Activated CD4-positive, CD25-positive, alpha-beta regulatory T cell treated with anti-CD3 and anti-CD28 coated beads, Interleukin-2, amount 50 U/mL, for 72 hours (primary cell): ENCODE measurements around the gene MAMDC4.
"Not testable (repeated sequence)": the region's sequence is repeated elsewhere in the genome, so short reads cannot be mapped to it uniquely, and the experiment has no call there.

Experiments
- DNase-seq: peaks from one replicate; pipeline ENCODE4 v3.0.0; 2021

Gene MAMDC4

DNA sequence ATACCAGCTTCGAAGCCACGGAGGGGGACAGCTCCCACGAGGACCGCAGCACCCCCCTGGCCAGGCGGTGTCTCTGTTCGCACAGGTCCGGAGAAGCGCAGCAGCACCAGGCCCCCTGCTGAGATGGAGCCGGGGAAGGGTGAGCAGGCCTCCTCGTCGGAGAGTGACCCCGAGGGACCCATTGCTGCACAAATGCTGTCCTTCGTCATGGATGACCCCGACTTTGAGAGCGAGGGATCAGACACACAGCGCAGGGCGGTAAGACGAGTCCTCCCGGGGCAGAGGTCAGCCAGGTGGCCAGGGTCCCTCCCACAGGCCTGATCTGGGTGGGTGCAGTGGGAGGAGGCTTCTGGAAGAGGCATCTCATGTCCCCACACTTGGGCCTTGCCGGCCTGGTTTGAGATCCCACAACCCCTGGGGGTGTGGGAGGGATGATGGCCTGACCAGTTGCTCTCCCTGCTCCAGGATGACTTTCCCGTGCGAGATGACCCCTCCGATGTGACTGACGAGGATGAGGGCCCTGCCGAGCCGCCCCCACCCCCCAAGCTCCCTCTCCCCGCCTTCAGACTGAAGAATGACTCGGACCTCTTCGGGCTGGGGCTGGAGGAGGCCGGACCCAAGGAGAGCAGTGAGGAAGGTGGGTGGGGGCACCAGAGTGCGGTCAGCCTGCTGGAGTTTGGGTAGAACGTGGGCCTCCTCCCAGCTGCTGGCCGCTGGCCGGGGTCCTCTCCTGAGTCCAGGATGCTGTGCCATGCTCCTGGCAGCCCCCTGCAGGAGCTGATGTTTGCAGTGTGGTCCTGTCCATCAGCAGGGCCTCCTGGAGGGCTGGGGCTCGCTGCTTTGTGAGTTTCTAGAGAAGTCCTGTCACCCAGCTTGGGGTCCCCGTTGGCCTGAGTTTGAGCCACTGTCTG lies 12.7 kb upstream of the MAMDC4 start:
- DNase-seq, result no peak

- DNase-seq, result no peak
These were observed 11.8 kb upstream of the MAMDC4 start for GRCh38 chr9:136840140-136840876.

GRCh38 chr9:136840877-136841645 lies 11.1 kb upstream of the MAMDC4 start:
- no peak for DNase-seq

- not testable (repeated sequence) for DNase-seq
These were observed 10.3 kb upstream of the MAMDC4 start for GRCh38 chr9:136841646-136842379.

- peak; percentile 78 for DNase-seq
These were observed 9.7 kb upstream of the MAMDC4 start, which contains the start of gene AJM1 for GRCh38 chr9:136842380-136842948. TSS of gene AJM1 (plus strand) at chr9:136842478. CDS start at chr9:136844415, 1,937 bp downstream.

GRCh38 chr9:136843159-136843800 lies 8.9 kb upstream of the MAMDC4 start:
- not testable (repeated sequence) for DNase-seq

GRCh38 chr9:136843801-136844740 lies 8.1 kb upstream of the MAMDC4 start:
- peak; percentile 75 for DNase-seq

DNA sequence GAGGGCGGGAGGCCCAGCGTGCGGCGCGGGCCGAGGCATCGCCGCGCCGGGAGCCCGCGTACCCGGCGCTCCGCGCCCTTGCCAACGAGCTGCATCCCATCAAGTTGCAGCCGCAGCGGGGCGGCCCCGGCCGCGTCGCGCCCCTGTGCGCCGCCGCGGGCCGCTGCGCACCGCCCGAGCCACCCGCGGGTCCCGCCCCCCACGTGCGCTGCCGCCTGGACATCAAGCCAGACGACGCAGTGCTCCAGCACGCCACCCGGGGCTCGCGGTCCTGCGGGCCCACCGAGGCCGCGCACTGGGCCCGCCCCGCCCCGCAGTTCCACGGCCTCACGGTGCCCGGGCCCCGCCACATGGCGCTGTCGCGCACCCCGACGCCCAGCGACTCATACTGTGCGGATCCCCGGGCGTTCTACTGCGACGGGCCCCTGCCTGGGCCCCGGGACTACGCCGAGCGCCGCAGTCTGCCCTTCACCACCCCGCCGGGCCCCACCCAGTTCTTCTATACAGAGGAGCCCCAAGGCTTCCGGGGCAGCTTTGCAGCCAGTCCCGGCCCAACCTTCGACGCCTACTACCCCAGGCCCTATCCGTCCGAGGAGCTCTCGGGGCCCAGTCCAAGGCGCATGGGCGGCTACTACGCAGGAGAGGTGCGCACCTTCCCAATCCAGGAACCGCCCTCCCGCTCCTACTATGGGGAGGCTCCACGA lies 7.2 kb upstream of the MAMDC4 start:
- DNase-seq, result no peak

DNA sequence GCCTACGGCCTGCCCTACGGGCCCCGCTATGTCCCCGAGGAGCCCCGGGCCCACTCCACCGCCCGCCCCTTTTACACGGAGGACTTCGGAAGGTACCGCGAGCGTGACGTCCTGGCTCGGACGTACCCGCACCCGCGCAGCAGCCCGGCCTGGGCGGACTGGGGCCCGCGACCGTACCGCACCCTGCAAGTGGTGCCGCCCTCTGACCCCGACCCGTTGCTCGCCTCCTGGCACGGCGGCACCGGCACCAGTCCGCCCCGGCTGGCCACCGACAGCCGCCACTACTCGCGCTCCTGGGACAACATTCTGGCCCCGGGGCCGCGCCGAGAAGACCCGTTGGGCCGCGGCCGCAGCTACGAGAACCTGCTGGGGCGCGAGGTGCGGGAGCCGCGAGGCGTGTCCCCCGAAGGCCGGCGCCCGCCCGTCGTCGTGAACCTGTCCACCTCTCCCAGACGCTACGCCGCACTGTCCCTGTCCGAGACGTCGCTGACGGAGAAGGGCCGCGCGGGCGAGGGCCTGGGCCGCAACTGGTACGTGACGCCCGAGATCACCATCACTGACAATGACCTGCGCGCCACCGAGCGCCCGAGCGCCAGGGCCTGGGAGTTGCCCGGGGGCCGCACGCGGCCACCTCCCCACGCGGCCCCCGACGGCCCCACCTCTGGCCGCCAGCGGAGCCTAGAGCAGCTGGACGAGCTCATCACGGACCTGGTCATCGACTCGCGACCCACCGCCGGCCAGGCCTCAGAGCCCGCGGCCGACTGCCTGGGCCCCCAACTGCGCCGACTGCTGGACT lies 6.5 kb upstream of the MAMDC4 start:
- DNase-seq, result no peak

GRCh38 chr9:136846376-136847087 lies 5.6 kb upstream of the MAMDC4 start:
- no peak for DNase-seq

GRCh38 chr9:136847088-136847825 lies 4.9 kb upstream of the MAMDC4 start:
- DNase-seq, result no peak

DNA sequence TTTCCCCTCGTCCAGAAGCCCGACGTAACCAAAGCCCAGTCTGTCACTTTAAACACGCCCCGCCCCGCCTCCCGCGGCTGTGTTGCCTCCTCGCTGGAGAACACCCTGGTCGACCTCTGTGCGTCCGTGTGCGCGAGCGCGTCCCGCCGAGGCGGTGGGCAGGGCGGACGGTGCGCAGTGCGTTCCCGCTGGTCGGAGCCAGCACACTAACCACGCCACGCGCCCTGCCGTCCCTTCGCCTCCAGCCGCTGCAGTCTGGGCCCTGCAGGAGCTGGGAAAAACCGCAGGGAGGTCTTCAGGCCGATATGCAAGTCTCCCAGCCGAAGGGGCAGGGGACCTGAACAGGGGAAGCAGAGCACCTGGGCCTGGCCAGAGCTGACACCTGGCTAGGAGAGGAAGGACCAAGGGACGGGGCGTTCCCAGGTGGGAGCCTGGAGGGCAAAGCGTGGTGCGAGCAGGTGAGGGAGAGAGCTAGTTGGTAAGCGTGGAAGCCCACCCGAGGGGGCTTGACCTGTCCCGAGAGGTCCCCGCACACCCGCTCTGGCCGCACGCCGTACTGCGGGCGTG lies 4.2 kb upstream of the MAMDC4 start:
- DNase-seq, result peak; percentile 77

- DNase-seq, result no peak
These were observed 3.6 kb upstream of the MAMDC4 start for GRCh38 chr9:136848393-136849037.

- peak; percentile 97 for DNase-seq
These were observed 2.8 kb upstream of the MAMDC4 start, which contains the start of gene PHPT1 for GRCh38 chr9:136849038-136849959. TSS of gene PHPT1 (plus strand) at chr9:136849409. CDS start at chr9:136849431, 22 bp downstream.
